A172 (cell line): ENCODE data around the gene TMEM203. TPM values are rescaled to one million over a fixed set of nuclear protein-coding genes. Genes with fewer than 3 reads are reported as not detected.
A peak's percentile ranks its signal among the peaks of the same experiment; 100 is the strongest.

Experiments
- DNase-seq: peaks from one replicate; pipeline ENCODE4 v3.0.0-alpha.2; 2015; ENCODE audit warnings: low spot score
- total RNA-seq: library from RNA; depleted of rRNA; stranded (reverse); fragments of >200 nt; shearing (Covaris generic); gene quantifications from 2 replicates; pipeline ENCODE4 v1.2.3, GENCODE V29; 2014

Gene TMEM203
- total RNA-seq, 1 experiment from 2014 or later = 115 TPM

DNA sequence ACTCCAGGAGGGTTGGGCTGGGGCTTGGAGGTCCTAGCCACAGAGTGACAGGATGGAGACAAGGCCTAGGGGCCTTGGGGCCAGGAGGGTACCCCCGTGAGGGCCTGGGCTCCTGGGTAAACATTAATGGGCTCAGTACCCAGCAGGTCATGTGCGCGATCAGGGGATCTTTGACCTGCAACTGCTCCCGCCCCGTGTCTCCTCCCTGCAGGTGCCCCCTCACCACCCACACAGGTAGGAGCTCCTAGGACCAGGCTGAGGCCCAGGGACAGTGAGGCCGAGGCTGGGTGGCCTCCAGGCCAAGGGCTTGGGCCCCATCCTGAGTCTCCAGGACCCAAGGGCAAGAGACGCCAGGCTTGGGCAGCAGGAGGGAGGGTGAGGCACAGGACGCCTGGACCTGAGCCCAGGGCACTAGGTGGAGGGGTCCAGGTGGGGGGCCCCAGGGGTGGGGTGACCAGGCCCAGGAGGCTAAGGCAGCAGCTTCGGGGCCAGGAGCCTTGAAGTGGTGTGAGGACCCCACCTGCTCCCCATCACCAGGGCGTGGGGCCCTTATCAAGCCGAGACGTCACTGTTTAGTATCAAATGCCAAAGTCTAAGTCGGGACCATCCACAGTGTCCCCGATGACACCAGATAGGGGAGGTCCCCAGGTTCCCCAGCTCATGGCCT, 25.4 kb upstream of the TMEM203 start, which contains the start of gene SLC34A3:
Gene SLC34A3, plus strand, starts transcription at position 197 of the 667 bp plus-strand sequence. CDS start 802 bp downstream, outside the sequence.
- DNase-seq = no peak

DNA sequence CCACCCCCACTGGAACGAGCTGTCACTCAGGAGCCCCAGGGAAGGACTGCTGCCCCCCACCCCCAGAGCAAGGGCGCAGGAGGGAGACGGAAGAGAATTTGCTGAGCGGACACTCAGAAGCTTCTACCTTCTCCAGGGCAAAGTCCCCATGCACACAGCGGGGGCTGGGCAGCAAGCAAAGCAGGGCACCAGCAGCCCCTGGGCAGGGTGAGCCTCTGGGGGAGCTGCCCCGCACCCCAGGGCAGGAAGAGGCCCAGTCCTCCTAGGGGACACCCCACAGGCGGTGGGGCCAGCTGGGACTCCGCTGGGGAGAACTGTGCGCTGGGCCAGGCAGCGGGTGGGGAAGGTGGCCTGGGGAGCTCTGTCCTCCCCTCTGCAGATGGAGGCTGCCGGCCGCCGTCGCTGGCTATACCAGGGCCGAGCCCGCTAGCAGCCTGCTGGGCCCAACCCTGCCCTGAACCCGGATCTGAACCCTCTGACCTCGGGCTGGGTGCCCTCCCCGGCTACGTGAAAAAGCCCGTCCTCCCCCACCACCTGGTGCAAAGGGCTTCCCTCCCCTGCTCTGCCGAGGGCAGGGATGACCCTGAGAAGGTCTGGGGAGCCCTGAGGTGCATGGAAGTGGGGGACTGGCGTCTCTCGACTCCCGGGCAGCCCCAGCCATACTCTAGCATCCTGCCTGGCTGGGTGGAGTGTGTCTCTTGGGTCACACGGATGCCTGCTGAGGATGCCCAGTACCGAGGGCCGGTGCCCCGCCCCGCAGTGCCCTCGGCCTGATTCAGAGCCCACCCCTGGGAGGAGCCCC, 24.7 kb upstream of the TMEM203 start:
- no peak for DNase-seq

DNA sequence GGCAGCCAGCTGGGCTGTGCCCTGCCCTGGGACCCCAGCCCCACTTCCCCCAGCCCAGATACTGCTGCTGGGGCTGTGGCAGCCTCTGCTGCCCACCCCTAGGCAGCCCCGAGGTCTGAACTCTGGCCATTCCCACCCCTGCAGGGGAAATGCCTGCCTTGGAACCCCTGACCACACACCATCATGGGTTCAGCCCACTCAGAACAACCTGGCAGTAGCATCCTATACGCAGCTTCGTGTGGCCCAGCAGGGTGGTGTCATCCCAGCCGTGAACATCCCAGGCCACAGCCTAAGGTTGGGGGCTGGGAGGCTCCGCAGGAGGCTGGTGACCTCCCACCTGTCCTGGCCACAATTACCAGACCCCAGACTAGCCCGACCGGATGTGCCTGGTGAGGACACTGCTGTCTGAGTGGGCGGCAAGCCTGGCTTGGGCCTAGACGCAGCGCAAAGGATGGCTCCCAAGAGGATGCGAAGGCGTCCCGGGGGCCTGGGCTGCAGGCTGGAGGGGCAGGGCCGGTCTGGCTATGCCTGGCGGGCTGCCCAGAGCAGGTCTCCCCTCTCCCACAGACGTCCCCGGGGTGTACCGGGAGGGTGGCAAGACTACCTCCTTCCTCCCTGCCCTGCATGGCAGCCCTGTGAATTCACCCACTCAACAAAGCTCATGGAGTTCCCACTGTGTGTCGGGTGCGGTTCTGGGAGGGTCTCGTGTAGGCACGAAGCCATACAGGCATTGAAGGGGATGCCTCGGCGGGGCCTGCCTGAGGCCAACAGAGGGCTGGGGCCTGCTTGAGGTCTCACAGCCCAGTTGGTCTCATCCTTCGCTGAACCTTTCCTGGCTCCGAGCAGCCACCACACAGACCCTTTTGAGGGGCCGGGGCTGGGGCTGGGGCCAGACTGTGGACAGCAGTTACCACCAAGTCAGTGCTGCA, 23.8 kb upstream of the TMEM203 start:
- no peak for DNase-seq

DNA sequence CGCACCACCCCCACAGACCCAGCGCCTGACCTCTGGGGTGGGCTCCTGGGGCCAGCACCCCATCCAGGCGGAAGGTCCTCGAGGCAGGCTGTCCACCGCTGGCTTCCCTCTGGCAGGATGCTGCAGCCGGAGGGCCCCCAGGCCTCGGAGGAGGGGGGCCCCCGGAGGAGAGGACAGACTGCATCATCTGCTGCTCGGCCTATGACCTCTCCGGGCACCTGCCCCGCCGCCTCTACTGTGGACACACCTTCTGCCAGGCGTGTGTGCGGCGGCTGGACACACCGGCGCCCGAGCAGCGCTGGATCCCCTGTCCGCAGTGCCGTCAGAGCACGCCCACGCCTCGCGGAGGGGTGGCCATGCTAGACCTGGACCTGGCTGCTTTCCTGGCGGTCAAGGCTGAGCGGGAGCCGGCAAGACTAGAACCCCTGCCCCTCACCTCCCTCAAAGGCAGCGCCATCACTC, 23.1 kb upstream of the TMEM203 start:
- no peak for DNase-seq

DNA sequence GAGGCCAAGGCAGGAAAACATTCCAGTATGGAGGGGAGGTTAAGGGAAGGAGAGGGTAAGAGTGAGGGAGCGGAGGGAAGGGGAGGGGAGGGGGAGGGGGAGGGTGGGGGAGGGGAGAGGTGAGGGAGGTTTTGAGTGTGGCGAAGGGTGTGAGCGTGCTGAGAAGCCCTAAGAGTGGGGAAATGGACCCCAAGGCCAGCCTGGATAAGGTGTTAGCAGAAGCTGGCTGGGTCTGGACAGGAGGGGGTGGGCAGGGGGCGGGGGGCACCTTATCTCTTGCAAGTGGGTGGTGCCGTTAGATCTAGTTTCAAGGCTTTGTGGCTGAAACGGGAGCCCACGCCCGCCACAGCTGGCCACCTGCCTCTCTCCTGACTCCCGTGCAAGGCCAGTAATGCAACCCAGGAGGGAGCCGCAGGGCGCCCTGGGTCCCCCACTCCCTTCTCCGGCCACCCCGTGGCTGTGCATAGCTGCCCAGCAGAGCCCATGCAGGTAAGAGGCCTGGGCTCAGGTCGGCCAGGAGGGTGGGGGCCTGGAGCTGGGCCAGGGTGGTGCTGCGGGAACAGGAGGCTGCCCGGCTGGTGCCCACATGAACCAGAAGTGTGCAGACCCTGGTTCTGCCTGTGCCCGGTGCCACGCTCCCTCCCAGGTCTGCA, 22.5 kb upstream of the TMEM203 start:
- no peak for DNase-seq

DNA sequence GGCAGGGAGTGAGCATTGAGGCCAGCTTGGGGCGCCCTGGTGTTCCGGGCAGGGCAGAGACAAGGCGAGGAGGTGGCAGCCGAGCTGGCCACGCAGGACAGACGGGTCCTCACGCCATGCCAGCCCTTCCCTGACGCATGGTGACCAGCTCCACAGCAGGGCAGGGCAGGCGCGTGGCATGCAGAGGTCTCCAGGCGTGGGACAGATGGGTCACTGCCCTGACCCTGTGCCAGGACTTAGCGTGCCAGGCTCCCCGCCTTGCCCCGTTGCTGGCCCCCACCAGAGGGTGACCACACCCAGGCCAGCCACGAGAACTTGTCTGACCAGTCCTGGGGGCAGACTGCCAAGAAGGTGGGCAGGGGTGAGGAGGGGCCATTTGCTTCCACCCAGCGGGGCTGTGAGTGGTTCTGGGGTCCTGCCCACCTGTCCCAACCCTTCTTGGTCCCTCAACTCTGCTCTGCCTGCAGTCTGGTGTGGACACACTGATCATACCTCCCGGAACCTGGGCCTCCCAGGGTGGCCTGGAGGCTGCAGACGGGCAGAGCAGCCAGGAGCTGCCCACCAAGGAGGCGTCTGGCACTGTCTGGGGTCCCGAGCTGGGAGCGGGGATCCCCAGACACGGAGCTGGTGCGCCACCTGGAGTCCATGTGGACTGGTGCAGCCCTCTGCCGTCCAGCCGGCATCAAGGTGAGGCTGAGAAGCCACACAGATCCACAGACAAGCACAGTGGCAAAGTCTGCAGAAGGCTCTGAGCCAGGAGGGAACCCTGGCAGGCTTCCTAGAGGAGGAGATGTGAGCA, 21.8 kb upstream of the TMEM203 start, which contains the start of gene RNF224:
Gene RNF224, plus strand, starts transcription at position 449 of the 799 bp plus-strand sequence. CDS start 834 bp downstream, outside the sequence.
- peak; percentile 91 for DNase-seq

DNA sequence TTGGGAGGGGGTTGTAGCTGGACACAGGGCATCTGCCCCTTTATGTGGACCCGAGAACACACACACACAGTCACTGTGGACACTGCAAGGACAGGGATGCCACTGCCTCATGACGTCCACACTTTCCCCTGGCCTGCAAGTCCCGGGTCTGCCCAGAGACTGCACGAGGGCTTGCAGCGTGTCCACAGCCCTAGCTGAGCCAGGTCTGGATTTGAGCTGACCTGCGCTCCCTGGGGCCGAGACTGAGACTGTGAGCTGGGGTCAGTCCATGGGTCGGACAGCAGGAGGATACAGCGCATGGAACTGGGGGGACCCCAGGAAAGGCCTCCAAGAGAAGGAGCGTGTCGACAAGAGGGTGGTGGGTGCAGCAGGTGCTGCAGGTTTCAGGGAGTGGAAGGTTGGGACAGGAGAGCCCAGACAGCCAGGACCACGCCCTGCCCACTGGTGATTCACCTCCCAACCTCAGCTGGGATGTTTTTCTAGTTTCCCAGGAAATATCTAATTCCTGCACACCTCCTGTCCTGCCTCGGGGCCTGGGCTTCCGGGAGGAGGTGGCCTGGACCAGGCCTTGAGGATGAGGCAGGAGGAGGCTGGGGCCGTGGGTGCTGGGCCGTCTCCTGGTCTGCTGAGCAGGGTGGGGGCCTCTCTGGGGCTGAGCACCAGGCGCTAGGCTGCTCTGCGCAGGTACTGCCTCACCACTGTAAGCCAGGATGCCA, 21.0 kb upstream of the TMEM203 start:
- DNase-seq = peak; percentile 94

DNA sequence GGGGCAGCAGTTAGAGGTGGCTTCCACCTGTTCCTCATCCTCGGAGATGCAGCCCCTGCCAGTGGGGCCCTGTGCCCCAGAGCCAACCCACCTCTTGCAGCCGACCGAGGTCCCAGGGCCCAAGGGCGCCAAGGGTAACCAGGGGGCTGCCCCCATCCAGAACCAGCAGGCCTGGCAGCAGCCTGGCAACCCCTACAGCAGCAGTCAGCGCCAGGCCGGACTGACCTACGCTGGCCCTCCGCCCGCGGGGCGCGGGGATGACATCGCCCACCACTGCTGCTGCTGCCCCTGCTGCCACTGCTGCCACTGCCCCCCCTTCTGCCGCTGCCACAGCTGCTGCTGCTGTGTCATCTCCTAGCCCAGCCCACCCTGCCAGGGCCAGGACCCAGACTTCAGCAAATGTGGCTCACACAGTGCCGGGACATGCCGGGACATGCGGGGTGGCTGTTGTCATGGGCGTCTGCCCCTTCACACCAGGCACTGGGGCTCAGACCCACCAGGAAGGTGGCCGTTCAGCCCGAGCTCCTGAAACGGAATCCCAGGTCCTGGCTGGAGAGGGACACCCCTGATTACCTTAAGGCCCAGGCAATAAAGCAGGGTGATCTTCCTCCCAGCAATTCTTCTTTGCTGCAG, 20.4 kb upstream of the TMEM203 start:
- DNase-seq = no peak

DNA sequence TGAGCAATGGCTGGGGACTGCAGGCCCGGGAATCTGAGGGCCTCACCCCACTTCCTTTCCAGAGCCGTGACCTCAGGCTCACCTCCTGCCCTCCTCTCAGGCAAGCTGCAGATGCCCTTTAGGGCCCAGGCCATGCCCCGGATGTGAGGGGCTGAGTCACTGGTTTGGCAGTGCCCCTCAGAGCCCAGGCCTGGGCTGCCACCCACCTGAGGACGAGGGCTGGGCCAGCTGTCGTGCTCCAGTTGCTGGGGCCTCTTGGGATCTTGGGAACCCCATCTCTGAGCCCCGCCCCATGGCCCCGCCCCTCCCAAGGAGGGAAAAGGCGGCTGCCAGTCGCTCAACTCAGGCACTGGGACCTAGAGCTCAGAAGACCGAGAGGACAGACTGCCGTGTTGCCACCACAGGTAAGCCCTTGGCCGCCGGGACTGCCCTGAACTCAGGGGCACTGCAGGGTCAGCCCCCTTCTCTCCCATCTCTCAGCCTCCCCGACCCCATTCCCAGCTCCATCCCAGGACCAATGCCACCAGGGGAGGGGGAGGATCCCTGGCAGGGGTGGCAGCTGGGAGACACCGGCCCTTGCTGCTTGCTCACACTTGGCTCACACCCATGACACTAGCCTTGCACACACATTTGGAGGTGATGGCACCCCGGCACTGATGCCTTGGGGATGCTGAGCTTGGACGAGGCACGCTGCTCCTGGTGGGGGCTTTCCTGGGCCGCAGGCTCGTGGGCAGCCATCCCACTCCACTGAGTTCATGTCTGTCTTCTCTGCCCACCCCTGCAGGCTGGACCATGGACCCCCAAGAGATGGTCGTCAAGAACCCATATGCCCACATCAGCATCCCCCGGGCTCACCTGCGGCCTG, 19.6 kb upstream of the TMEM203 start, which contains the start of gene CYSRT1:
Gene CYSRT1, plus strand, starts transcription at position 345 of the 865 bp plus-strand sequence. Its CDS starts 448 bp downstream, at position 793.
- no peak for DNase-seq

DNA sequence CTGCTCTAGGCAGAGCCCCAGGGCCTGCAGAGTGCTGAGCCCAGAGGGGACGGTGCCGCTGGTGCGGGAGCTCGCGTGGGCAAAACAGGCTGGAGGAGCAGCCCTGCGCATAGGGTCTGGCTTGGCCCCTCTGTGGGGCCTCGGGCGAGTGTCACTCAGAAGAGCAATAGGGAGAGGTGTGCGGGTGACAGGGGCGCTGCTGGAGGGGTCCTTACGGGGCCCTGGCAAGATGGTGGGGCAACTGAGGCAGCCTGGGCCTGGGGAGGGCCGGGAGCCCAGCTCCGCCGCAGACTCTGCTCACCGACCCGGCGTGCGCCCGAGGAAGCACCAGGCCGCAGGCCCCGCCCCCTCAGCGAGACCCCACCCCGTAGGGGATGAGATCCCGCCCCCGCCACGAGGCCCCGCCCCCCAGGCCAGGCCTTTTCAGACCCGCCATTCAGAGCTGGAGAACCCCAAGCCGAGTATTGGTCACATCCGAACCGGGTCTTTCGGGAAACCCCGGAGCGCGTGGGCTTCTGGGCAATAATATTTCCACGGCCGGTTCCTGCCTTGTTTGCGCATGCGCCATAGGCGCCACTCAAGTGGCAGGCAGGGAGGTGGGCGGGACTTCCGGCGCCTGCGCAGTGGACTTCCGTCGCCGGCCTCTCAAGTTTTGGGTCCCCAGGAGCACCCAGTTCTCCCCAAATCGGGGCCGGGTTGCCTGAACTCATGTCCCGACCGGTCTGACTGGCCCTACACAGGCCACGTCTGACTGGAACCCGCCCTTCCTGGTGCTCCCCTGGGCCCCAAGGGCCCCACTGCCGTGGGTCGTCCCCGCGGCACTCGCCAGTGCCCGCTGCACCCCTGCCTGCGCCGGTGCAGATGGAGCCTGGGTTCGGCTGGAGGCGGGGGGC, 17.9 kb upstream of the TMEM203 start:
- peak; percentile 100 for DNase-seq

DNA sequence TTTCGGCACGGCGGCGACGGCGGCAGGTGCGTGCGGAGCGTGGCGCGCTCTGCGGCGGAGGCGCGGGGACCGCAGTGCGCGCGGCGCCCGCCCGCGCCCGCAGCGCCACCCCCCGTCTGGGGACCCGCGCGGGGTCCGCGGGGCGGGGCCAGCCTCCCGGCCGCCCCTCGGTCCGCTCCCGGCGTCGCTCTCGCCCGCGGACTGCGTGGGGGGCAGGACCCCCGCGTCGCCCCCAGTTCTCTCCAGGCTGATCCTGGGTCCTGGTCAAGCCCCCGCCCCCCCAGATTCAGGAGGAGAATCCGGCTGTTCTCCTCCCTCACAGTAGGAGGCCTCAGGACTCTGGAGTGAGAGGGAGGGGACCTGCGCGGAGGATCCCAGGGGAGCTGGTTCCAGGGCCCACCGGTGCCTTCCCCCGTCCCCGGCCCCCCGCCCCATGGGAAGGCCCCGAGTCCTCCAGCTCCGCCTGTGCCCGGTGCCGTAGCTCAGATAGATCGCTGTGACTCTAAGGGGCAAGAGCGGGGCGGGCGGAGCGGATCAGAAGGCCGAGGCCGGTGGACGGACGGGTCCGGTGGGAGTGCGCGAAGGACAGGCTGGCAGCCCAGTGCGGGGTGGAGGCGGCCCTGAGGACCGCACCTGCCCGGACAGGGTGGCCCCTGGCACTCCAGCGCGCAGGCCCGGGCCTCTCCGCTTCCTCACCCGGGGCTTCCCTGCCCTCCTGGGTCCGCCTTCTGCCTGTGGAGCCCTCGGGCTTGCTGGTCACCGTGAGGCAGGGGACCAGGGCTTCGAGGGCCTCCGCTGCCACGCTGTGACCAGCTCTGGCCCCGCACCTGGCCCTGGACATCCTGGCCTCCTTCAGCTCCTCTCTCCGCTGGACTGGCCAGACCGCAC, 17.0 kb upstream of the TMEM203 start, which contains the start of gene RNF208:
Gene RNF208, minus strand, starts transcription at position 51 of the 888 bp plus-strand sequence. CDS start 1,028 bp downstream, outside the sequence.
- no peak for DNase-seq

DNA sequence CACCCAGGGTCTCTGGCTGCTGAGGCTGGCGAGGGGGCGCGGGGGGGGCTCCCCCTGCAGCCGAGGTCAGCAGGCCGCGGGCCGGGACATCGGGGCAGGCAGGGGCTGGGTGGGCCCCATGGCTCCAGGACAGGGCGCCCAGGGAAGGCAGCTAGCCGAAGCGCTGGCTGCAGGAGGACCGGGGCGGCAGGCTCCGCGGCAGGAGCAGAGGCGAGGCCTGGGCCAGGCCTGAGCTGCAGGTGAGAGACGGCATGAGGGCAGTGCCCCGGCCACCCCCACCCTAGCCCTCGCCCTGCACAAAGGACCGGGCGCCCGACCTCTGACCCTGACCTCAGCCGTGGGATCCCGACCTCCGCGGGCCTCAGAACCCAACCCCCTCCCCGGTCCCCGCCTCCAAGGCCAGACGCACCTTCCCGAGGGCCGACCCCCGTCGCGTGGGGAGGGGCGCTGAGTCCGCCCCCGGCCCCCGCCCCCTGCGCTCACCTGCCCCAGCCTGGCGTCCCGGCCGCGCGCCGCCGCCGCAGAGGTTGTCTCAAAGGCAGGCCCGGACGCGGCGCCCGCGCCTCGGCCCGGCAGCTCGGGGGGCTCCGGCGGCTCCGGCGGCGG, 16.2 kb upstream of the TMEM203 start:
- no peak for DNase-seq

DNA sequence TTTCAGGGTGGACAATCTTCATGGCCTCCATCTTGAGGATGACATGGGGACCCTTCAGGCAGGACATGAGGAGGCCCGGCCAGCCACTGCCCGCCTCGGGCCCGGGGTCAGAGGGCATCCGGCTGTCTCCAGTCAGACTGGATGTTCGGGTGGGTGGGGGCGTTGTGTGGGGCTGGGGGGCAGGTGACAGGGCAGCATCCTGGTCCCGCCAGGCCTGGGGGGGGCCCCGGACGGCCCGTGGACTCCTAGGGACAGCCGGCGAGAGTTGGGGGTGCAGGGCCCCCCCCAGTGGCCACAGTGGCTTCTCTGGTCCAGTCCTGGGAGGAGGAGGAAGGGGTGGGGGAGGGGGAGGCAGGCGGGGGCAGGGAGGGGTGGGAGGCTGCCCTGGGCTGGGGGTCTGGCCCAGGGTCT, 15.7 kb upstream of the TMEM203 start:
- no peak for DNase-seq

DNA sequence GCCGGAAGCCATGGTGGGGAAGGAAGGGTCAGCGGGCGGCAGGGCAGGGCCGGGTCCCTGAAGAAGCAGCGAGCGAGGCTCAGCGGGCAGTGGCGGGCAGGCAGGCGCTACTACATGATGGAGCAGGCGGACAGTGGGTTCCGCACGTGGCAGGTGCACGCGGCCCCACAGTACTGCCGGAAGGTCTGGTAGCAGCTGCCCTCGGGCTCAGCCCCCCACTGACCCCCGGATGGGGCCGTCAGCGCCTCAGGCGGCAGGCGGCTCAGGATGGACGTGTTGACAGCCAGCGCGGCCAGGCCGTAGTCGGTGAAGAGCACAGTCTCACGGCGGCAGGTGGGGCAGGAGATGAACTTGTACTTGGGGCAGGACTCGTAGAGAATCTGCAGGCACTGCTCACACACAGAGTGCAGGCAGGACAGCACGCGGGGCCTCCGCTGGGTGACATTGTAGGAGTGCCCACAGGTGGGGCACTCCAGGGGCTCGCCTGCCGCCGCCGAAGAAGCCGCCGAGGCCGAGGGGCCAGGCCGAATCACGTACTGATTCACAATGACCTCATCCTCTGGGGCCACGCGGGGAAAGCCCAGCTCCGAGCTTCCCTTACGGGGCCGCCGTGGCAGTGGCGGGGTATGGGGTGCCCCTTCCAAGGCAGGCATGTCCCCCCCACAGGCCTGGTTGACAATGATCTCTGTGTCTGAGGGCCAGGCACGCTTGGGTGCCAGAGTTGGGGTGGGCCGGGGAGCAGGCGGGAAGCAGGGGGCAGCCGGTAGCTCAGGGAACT, 15.1 kb upstream of the TMEM203 start:
- no peak for DNase-seq
